Activated CD8-positive, alpha-beta memory T cell treated with anti-CD3 and anti-CD28 coated beads, Interleukin-2, amount 50 U/mL, for 24 hours (primary cell): ENCODE measurements around the gene SEMA5A.

Experiments used
- DNase-seq: peaks from one replicate; pipeline ENCODE4 v3.0.0-alpha.2; 2020; ENCODE audit errors: extremely low read depth

Gene SEMA5A

DNA sequence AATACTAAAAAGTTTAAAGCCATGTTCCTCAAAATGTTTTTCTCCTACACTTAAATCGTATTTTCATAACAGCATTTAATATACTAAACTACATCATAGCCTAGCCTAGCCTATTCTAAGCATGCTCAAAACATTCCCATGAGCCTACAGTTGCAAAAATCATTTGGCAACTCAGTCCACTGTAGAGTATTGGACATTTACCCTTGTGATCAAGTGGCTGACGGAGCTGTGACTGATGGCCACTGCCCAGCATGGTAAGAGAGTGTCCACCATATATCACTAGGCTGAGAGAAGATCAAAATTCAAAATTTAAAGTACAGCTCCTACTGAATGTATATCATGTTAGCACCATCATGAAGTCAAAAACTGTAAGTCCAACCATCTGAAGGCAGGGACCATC is 30.9 kb downstream of the SEMA5A start:
- no peak for DNase-seq

DNA sequence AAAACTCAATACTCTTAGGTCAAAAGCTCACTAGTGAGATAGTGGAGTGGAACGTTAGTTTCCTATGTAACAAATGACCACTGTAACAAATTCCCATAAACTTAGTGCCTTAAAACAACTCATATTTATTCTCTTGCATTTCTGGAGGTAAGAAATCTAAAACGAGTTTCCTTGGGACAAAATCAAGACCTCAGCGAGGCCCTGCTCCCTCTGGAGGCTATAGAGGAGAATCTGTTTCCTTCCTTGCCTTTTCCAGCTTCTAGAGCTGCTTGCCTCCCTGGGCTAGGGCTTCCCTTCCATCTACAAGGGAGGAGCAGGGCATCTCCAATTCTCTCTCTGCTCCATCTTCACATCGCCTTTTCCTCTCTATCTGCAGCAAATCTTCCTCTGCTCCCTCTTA is 32.0 kb downstream of the SEMA5A start:
- no peak for DNase-seq

DNA sequence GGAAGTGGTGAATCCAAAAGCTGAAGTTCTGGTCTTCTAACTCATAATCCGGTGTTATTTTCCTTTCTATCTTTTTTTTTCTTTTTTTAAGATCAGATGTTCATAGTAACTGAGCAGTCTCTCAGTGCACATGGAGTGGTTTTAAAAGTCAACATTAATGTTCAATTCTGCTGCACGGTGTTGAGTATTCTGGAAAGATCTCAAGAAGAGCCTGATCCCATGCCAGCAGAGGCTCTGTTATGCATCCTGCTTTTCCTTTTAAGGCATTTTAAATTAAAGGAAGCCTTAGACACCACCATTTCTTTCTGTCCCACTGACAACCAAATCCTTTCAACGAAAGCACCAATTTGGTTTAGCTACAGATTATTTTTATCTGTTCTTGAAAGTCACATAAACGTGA is 33.4 kb downstream of the SEMA5A start:
- no peak for DNase-seq

DNA sequence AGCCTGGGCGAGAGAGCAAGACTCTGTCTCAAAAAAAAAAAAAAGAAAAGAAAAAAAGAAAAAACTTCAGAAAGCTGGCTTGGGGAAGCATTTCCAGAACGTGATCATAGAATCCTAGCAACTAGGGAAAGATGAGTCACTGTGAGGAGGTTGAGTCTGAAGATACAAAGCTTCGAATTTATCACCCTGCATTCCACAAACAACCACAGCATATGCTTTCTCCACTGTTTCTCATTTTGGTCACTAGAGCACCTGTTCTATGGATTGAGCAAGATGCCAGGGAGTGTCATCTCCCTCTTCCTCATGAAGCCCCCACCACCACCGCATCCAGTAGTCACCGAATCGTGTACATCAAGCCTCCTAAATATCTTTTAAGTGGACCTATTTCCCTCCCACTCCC is 37.9 kb downstream of the SEMA5A start:
- DNase-seq, result no peak

DNA sequence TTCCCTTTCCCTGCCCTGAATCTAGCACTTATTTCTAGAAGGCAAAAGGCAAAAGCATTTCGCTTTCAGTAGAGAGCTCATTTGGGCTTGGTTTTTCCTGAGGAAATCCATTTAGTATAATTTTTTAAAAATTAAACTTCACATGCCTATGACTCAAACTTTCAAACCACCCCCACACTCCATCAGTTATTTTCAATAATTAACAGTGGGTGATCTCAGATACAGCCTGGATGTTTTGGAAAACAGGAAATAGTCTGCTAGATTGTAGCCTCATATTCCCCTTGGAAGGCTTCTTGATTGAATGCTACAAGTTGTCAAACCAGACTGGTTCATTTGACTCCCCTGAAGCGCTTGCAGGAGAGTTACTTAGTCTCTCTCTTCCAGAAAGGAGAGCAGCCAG is 40.6 kb downstream of the SEMA5A start:
- no peak for DNase-seq

DNA sequence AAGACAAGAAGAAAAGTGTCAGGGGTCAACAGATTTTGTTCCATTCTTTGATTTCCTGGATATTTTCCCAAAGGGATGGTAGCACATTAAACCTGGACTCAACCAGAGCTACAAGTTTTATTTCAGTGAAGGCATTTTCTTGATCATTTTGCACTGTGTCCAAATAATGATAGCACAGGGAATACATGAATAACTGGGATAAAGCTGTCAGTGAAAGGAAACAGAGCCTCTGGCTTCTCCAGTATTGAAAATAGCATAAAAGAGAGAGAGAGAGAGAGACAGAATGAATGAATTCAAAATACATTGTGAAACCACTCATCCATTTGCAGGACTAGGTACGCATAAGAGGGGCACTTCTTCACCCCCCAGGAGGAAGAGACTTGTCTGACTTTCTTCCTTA is 43.0 kb downstream of the SEMA5A start:
- DNase-seq, result no peak

DNA sequence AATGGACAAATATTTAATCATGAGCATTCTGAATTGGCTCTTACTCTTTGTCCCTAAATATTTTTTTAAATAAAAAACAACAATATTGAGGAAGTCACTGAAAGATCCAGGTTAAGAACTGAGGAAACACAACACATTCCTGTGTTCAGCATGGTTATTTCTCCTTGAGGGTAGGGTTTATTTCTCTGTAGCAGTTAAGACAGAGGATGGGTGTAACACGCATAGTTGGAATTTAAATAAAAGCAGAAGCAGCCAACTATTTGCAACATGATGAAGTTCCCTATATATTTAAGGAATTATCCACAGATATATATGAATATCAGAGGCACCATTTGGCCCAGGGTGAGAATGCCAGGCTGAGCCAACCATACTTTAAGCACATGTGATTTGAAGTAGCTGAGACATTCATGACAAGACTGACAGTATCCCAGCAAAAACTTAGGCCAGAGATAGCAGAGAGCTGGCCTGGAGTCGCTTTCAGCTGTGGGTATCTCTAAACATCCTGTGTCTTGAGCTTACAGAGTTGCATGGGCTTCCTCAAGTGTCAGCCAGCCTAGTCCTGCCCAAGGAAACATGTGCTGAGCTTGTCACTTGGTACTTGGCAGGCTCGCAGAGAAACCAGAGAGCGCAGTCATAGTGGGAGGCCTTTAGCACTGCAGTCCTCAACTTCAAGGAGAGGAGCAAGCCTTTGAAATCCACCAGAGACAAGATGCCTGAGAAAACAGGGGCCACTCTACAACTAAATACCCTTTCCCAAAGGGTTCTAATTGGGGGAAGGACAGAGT is 43.6 kb downstream of the SEMA5A start:
- no peak for DNase-seq

DNA sequence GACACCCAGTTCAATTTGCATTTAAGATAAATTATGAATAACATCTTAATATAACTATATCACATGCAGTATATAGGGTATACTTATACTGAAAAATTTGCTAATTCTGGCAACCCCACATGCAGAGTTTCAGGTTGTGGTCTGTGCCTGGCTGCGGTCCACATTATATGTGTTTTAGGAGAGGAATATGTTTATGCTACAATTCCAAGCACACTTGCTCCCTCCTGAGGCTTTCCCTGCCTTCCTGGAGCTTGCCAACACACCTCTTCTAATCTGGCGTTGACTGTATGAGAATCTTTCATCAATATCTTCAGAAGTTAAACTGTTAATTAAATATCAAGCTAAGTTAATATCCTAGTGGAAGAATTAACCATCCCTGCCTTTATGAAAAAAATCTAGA is 45.2 kb downstream of the SEMA5A start:
- no peak for DNase-seq

DNA sequence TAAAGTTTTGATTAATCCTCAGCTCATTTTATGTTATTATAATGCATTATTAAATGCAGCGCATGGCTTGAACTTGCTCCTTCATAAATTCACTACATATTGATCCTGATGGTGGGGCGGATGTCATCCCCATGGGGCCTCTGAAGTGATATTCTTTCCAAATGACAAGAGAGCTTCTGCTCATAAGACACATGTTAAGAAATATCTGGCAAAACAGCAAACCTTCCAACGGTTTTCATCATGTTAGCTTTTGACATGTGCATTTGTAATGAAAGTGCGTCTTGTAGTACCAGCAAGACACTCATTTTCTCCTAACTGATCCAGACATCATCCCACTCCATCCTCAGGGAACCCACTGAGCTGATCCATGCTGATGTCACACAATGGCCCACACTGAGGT is 45.7 kb downstream of the SEMA5A start:
- DNase-seq, result no peak

DNA sequence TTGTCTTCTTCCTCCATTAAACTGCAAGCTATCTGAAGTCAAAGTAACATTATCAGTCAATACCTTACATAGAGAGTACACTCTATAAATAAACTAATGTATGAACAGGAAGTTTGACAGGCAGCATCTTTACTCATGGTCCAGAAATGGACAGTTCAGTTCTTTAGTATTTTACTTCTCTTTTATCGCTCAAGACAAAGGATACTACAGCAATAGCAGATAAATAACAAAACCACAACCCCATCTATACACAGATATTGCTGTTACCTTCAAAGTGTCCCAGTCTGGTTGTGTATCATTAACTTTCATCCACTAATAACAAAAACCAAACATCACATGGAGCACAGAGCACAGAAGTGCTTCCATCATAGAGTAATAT is 46.4 kb downstream of the SEMA5A start:
- DNase-seq, result no peak

DNA sequence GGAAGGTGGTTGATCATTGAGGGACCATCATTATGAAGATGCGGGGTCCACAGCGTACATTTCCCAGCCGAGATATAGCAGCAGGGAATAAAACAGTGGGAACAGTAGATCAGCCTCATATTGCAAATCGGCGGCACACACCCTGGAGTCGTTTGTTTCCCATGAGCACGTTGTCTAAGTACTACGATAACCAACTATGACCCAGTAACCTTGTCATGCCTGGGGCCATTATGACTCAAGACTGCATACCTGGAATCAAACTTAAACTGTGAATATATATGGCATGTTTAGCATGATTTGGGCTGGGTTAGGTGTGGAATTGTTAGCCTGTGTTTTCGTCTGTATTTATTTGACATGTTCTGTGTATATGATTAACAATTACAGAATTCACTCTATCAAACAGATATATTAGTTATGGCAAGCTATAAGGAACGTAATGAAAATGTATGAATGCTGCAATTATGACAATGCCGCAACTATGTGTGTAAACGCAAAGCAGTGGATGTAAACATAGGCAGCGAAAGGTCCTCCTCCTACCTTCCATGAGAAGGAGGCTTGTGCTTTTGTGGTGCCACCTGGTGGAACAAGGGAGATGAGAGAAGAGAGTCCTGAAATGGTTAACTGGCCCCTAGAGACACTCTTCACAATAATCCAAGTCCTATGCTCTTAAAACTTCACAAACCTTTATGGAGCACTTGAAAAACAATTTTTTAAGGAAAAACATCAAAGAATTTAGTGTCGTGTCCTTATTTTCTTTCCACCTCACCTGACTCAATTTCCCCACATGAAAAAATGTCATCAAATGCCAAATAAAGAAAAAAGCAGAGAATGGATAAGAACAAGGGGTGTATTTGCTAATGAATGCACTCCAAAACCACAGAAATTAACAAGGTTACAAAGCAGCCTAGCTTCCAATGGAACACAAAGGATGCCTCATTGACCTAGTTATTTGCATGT is 47.1 kb downstream of the SEMA5A start:
- no peak for DNase-seq

DNA sequence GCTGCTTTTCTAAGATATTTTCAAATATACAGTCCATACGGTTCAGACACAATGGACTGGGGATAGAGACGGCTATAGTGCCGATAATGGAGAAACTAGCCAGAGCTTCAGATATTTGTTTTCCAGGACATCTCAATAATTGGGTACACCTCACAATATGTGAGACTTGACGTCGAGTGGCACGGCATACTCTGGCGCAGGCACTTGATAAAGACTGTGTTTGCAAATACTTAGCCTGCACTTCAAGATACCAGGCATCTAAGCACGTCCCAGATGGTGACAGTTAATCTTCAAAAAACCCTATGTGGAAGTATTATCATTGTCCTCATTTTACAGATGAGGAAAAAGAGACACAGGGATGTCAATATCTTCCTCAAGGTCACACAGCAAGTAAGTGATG is 48.5 kb downstream of the SEMA5A start:
- DNase-seq, result no peak

DNA sequence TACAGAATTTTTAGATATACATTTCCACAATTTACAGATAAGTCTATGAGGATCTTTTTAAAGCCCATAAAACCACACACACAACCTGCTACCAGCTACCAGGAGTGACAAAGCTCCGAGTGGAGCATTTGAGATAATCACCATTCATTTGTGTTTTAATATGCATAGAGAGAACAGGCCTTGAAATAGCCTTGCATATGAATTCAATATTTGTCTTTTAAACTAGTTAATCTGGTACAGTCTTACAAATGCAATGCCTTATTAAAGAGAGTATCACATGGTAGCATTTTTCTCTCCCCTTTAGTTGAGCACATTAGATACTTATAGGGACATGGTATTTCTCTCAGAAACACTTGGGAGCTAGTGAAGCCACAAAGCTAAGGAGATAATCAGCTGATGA is 49.1 kb downstream of the SEMA5A start:
- no peak for DNase-seq

DNA sequence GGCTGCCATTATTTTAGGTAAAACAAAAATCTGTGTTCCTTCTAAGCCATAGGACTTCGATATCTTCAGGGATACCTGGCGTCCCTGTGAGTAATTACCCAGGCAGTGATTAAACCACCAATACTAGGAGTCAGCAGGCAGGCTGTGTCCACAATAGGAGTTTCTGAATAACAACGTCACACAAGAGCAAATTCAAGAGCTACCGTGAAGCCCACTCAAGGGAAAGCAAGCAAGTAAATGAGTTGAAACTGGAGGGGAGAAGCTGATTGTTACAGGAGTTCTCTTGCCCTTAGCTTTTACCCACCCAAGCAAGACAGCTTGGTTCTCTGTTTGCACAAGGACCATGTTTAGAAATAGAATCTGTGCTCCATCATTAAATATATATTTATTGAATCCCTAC is 50.8 kb downstream of the SEMA5A start:
- DNase-seq, result no peak

DNA sequence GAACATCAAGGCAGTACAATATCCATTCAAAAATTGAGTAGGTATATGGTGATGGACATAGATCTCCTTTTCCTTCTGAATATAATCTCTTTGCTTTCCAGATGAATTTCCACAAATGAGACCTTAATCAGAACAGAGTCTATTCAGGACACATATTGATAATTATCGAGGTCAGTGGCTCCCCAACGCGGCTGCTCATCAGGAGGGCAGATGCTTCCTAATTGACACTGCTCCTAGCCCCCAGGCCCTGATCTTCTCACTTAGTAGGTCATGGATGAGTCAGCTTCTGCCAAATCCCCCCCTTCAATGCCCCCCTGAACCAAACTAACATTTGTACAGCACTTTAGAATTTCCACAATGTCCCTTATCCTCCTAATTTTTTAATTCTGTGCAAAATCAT is 51.6 kb downstream of the SEMA5A start:
- no peak for DNase-seq

DNA sequence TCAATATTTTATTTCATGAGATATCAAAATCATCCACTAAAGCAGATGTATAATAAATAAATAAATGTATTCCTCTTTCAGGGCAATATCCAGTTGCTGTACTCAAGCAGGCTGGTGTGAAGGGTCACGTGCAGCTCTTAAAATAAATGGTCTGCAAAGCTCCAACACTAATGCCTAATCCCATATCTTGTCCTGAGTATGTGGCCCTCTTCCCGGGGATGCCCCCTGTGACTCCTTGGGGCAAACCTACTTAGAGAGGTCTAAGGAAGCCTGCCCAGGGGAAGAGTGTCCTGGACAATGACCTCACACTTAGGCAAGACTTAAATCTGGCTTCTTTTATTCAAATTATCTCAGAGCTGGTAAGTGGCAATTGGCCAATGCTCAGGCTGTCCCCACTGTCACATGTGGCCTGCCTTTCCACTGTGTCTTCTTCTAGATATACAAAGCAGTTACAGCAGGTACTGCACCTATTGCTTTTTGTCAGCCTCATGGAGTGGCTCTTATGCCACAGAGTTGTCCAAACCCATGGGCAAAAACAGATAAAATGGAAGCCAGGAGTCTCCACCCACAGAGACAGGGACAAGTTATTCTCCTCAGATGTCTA is 55.3 kb downstream of the SEMA5A start:
- DNase-seq, result no peak

DNA sequence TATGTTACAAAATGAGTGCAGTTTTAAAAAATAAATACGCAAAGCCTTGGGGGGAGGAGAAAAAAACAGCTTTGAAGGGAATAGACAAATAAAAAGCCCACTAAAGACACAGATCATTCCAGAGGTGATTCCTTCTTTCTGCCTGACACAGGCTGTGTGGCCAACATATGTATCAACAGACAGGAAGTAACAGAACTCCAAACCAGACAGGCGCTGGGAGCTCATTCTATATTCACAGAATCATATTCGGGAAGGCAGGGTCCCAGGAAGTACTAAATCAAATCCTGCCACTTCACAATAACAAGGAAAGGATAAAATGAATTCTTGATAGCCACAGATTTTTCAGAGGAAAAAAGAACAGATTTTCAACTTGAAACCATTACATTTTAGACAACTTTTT is 62.1 kb downstream of the SEMA5A start:
- DNase-seq, result no peak

DNA sequence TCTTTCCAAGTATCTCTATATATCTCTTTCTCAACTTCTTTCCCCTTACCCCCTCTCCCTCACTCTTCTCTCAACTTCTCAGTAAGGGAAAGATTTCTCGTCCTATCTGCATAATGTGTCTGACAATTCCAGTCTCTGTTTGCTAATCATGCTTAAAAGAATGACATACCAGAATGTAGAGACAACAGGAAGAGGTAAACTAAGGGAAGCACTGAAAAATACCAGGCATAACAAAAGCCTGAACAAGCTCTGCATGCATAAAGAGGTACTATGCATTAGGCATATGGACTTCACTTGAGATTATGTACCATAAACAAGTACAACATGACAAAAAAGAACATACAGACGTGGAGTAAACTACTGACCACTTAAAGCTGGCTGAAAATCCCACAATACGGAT is 62.6 kb downstream of the SEMA5A start:
- DNase-seq, result no peak

DNA sequence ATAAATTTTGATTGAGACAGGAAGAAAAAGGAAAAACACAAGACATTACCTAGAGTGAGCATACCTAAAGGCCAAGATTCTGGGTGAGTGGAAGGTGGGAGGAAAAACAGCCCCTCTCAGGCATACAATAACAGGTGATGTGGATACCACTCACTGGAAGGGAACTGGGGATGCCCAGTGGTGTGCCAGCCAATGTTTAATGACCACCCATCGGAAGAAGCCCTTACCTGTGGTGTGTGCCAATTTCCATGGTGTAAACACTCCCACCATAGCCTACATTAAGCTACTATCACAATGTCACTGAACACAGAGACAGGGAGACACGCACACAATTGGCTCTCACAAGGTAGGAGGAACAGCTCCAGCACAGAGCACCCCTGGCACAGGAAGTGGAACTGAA is 63.5 kb downstream of the SEMA5A start:
- DNase-seq, result no peak

DNA sequence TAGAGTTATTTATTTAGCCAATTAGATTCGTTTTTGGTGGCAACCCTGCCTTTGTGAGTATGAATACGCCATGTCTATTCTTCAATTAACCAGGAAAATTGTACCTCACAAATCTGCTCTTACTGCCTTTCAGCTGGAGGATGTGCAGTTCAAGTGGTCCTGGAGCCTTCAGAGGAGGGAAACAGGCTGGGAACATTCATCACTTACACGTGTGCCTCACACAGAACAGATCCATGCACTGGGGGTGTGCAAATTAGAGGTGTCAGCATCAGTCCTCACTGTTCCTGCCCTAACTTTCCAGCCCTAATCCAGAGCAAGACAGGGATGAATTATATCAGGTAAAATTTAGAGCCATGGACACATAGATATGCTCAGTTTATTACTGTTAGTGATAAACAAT is 65.4 kb downstream of the SEMA5A start:
- DNase-seq, result no peak

DNA sequence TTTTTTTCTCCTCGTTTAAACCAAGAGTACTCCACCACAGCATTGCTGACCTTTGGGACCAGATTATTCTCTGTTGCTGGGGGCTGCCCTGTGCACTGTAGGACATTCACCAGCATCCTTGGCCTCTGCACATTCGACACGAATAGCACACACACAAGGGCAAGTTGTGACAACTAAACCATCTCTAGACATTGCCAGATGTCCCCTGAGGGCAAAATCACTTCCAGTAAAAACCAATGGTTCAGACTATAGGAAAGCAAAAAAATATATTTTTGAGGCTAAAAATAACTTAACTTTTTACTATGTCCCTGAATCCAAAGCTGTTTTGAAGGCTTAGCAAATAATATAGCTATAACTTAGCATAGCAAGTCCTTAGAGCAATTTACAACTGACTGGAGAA is 65.9 kb downstream of the SEMA5A start:
- no peak for DNase-seq

DNA sequence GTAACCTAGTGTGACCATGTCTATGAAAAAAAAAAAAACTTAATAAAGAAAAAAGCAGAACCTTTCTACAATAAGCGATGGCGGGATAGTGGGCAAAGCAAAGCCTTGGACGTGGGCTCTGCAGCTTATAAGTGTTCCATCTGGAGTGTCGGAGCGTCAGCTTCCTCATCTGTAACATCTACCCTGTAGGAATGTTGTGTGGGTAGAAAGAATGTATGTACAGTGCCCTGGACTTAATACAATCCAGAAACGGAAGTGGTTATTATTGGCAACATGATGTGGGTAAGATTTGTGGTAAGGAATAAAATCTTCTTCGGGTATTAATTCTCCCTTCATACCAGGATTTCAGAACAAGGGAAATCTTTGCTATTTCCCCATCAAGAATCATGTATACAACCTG is 66.5 kb downstream of the SEMA5A start:
- DNase-seq, result no peak

DNA sequence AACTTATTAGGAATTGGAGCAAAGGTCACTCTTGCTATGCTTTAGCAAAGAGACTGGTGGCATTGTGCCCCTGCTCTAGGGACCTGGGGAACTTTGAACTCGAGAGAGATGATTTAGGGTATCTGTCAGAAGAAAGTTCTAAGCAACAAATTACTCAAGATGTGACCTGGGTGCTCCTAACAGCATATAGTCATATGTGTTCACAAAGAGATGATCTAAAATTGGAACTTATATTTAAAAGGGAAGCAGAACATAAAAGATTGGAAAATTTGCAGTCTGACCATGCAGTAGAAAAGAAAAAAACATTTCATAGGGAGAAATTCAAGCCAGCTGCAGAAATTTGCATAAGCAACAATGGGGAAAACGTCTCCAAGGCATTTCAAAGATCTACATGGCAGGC is 68.3 kb downstream of the SEMA5A start:
- DNase-seq, result no peak
